GM21717 (cell line): ENCODE results near the gene SMIM10L2A.
"Not testable (repeated sequence)": the region's sequence is repeated elsewhere in the genome, so short reads cannot be mapped to it uniquely, and the experiment has no call there.

Experiments
- ATAC-seq: cut with Tn5 transposase; IDR thresholded peaks from one replicate; pipeline ENCODE4 v1.9.1; 2021; ENCODE audit warnings: mild to moderate bottlenecking, moderate library complexity; ENCODE audit not compliant: unreplicated experiment

Gene SMIM10L2A

DNA sequence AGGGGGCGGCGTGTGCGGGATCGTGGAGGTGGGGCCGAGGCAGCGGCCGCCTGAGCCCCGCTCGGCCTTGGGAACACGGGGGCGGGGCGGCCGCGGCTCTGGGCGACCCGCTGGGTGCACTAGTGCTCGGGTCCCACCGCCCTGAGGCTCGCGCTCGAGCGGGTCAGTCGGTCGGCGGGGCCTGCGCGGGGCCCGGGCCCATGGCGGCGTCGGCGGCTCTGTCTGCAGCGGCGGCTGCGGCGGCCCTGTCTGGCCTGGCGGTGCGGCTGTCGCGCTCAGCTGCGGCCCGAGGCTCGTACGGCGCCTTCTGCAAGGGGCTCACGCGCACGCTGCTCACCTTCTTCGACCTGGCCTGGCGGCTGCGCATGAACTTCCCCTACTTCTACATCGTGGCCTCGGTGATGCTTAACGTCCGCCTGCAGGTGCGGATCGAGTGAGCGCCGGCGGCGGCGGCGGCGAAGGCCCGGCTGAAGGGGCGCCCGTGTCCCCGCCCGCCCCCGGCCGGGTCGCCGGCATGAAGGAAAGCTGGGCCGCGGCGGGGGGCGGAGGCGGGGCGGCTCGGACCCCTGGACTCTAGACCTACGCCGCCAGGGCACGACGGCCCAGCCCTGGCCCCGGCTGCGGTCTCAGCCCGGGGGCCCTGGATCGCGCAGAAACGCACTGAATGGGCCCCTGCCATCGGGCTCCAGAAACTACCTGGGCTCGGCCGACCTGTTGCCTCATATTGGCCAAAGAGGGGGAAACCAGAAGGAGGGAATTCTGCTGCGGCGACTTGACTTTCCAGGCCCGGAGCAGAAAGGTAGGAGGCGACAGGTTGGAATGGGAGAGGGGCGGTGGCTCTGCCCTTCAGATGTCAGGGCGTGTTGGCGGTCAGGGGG, at the start of gene SMIM10L2A:
Gene SMIM10L2A, plus strand, starts transcription at position 13 of the 878 bp plus-strand sequence. Its CDS starts 188 bp downstream, at position 201.
- ATAC-seq: peak; percentile 43

DNA sequence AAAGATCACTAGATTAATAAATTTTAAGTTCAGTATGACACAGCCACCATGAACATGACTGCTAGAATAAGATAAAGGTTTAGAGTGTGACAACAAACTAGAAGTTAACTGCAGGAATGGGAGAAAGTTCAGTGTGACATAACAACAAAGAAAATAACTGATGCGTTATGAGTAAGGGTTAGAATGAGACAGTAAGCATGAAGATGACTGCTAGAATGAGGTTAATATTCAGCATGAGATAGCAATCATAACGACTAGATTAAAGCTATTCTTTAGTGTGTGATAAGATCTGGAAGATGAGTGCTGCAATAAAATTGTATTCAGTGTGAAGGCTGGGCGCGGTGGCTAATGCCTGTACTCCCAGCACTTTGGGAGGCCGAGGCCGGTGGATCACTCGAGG, 48.4 kb upstream of the SMIM10L2A start:
- ATAC-seq: no peak

DNA sequence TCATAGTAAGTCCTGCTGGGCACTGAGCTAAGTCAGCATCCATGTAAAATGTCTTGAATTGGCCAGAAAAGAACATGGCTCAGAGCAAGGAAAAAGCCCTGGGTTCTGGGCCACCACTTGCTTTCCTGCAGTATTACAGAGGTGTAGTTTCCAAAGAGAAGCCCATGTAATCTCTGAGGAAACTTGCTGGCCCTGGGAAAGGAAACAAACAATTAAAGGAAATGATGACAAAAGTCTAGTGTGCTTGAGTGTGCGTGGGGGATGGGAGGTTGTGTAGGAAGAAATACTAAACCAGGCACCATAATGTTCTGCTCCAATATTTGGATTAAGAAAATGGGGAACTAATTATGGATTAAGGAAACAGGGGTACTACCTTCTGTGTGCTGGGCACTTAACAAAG, 39.5 kb upstream of the SMIM10L2A start:
- no peak for ATAC-seq

DNA sequence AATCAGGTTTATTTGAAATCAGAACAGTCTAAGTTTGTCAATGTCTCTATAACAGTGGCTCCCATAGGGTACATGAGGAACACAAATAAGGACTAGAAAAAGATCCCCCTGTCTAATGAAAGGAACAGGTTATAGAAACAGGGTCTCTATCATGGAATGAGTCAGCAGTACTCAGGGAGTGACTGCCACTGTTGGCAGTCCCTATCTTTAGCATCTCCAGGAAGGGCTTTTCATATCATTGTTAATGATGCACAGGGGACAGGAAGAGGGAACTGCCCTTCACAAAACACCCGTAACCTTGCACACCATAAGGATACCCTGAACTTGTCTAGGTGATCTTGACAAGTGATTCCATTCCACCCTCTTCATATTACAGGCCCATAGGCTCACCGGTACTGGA, 38.5 kb upstream of the SMIM10L2A start:
- ATAC-seq: no peak

DNA sequence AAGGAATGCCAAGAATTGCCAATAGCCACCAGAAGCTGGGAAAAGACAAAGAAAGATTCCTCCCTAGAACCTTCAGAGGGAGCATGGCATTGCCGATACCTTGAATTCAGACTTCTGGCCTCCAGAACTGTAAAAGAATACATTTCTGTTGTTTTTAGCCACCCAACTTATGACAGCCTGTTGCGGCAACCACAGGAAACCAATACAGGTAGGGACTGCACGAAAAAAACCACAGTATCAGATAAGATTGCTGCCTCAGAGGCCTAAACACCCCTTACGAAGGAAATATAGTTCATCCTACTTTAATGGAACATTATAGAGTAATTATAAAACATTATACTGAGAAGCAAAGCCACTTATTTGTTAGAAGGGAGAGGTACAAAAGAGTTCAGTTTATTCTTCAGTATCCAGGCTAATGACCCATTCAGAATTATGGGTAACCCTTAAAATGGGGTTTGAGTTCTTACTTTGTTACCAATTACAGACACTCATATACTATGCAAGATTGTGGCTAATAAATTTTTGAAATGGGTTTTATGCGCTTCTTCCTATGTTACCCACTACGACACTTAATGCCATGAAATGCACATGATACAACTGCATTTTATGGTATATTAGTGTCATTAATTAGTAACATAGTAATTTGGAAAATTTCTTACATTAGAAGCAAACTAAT, 37.4 kb upstream of the SMIM10L2A start:
- no peak for ATAC-seq

DNA sequence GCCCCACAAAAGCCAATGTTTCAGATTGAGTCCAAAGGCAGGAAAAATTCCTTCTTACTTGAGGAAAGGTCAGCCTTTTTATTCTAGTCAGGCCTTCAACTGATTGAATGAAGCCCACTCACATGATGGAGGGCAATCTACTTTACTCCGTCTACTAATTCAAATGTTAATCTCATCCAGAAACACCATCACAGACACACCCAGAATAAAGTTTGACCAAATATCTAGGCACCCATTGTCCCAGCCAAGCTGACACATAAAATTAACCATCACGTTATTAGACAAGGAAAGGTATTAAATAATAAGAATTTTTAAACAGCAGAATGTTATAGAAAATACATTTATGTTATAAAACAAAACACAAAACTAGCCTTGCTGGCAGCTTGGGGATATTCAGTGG, 32.9 kb upstream of the SMIM10L2A start:
- no peak for ATAC-seq

DNA sequence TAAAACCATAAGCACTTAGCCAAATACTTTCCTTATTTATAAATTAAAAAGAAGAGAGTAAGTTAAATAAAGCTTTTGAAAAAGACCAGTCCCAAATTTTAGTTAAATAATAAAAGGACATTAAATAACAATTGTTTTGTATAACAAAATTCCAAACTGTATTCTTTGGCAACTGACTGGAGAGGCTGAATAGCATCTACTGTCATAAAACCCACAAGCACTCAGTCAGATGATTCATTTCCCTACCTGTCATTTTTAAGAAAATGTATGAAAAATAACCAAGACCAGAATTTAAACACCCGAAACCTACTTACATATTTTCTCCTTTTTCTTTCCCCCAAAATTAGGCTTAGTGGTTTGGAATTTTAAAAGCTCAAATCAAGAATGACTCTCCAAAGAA, 32.5 kb upstream of the SMIM10L2A start:
- no peak for ATAC-seq

DNA sequence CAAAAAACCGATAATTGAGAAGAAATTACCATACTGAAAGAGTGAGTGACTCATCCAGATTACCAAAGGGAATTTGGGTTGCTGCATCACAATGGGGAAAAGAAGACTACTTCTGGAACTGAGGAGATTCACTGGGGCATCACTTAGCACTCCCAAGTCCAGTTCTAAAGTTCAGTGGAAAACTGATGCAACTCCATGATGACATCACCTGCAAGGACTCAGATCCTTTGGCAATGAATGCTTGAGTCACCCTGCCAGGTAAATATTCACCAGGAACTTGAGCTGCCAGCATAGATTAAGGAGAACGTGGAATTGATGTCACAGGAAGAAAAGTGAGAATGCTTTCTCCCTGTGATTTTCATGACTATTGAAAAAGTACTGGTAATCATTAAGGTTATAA, 32.0 kb upstream of the SMIM10L2A start:
- ATAC-seq: no peak

DNA sequence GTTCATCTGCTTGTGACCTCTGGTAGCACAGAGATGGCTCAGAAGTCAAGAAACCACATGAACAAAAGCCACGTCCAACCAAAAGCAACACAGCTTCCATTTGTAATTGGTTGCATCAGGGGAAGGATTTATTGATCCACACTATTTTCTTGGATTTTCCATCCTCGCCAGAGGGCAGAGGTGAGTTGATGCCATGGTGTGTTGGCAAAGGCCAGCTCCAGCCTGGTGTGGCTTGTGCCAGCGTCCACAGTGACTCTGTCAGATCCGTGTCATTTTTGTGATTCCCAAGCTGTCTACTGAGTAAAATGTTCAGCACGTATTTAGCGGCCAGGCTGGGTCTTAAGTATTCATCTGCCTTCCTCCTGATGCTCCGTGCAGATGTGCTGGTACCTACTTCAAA, 30.0 kb upstream of the SMIM10L2A start:
- no peak for ATAC-seq

DNA sequence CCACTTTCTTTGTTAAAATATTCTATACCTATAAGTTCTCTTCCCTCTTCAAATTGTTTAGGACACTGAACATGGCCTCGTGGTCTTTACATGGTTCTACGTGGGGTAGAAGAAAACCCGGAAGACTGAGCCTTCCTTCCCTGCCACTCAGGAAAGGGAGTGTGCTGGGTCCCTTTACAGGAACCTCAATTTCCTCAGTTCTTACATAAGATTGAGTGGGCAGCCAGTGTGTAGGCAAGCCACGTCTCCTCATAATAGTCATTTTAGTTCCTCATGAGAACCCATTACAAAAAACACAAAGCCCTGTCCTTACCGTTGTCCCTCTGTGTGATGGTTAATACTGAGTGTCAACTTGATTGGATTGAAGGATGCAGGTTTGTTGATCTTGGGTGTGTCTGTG, 28.7 kb upstream of the SMIM10L2A start:
- no peak for ATAC-seq

DNA sequence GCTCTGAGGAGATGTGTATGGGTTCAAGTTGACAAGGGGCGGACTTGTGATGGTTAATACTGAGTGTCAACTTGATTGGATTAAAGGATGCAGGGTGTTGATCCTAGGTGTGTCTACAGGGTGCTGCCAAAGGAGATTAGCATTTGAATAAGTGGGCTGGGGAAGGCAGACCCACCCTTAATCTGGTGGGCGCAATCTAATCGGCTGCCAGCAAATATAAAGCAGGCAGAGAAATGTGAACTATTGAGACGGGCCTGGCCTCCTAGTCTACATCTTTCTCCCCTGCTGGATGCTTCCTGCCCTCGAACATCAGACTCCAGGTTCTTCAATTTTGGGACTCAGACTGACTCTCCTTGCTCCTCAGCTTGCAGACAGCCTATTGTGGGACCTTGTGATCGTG, 26.7 kb upstream of the SMIM10L2A start:
- no peak for ATAC-seq

DNA sequence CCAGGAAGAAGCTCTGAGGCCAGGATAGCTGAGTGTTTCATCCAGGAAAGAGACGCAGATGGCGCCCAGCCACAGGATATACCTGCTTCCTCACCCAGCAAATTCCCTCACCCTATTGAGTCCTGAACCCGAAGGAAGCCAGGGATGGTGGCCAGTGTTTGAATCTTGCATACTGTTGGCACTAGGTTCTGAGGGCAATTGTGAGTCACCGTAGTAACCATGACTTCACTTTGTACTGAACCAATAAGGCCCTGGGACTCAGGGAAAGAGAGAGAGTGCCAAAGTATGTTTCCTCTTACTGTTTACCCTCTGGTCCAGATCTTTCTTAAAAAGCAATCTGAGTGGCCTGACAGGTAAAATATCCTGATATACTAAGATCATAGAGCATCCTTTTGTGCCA, 25.6 kb upstream of the SMIM10L2A start:
- ATAC-seq: no peak

DNA sequence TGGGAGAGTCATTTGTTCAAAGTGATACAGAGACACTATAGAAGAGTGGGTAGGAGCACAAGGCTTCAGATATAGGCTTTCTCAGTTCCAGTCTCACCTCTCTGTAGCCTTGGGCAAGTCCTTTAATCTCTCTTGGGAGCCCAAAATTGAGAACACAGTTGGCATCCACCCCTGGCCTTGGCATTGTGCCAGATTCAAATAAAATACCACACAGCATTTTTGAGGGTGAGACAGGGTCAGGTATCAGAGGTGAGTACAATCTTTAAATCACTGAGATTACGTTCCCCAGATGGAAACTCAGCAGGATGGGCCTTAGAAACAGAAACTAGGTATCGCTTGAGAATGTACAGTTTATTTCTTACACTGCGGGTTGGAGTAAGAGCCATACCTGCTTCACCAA, 25.2 kb upstream of the SMIM10L2A start:
- no peak for ATAC-seq

DNA sequence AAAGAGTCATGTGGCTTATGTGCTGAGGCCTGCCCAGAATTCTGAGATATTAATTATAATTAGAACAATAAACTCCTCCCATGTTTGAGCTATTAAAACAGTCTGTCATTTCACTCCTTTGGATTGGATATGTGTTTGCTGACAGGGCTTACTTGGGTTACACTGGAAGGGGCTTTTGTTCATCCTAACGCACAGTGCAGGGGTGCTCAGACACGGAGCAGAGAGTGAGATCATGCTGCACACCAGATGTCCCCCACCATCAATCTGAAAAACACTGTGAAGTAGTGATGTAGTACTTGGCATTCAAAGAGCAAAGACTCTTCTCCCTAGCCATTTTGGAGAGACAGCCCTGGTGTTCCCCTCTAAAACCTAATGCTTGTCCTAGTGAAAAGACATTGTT, 24.1 kb upstream of the SMIM10L2A start:
- ATAC-seq: no peak

DNA sequence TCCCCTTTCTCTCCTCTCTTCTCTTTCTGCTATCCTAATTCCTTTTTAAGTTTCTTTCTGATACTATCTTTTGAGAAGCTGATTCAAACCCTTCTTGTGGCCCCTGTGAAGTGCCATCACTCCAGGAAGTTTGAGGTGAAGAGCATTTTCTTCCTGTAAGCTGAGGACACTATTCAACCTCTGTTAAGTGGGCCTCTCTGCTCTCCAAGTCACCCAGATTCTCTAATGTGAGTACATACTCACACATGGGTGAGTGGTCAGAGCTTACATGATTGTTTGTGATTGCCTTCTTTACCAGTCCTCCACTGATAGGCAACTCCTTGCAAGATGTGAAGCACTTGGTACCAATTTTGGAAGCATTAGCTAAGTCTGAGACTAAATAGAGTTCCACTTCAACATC, 18.4 kb upstream of the SMIM10L2A start:
- no peak for ATAC-seq

DNA sequence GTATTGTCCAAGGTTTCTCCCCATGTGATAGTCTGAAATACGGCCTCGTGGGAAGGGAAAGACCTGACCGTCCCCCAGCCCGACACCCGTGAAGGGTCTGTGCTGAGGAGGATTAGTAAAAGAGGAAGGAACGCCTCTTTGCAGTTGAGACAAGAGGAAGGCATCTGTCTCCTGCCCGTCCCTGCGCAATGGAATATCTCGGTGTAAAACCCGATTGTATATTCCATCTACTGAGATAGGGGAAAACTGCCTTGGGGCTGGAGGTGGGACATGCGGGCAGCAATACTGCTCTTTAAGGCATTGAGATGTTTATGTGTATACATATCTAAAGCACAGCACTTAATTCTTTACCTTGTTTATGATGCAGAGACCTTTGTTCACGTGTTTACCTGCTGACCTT, 15.3 kb upstream of the SMIM10L2A start:
- ATAC-seq: not testable (repeated sequence)

DNA sequence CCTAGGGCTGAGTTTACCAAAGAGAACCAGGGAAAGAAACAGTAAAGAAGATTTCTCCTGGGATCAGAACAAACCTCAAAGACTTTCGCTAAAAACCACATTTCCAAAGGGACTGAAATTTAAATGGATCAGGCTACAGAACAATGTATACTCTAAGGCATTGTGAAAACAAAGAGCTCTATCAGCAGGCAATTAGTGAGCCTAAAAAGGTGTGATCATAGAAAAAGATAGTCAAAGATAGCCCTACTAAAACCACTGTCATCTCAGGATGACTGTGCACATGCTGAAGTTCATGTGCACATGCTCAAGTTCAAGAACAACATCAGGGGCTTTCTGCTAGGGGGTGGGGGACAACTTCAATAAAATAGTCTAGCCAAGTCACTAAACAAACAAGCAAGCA, 12.9 kb upstream of the SMIM10L2A start:
- ATAC-seq: no peak

DNA sequence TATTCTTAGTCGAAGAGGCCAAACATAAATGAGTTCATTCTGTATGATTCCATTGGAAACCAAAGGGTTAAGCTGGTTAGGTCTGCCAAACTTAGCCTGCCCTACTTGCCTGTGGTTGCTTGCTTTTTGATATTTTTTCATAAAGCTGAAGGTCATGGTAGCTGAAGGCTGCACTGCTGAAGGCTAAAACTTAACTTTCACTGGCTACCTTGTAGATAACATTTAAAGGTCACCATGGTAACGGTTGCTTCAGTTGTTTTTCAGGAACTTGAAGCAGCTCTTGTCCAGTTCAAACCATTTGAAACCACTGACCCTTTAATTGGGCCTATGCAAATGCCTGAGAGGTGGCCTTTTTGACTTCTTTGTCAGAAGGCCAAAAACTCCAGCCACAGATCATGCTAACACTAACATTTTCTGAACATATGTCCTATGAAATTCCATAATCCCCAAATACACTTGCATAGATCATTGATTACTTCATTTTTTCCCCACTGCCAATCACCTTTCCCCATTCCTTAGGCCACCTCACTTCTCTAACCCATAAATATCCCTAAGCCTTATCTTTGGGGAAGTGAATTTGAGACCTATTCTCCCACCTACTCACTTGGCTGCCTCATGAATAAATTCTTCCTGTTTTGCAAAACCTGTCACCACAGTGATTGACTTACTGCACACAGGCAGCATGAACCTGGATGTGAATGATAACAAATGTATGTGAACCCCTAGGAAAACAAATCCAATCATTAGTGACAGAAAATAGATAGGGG, 10.7 kb upstream of the SMIM10L2A start:
- no peak for ATAC-seq

DNA sequence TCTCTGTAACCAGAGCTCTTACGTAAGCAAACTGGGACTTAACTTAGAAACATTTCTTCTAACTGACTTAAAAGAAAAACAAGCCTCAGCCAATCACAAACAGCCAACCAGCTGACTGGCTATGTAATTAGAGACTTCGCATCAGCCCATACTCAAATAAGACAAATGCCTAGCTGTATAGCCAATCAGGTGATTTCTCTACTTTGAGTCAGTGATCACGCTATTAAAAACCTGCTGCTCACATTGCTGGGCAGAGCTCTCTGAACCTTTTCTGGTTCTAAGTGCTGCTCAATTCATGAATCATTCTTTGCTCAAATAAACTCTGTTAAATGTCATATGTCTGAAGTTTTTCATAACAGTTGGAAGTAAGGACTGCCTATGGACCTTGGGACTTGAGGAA, 9.9 kb upstream of the SMIM10L2A start:
- ATAC-seq: no peak

DNA sequence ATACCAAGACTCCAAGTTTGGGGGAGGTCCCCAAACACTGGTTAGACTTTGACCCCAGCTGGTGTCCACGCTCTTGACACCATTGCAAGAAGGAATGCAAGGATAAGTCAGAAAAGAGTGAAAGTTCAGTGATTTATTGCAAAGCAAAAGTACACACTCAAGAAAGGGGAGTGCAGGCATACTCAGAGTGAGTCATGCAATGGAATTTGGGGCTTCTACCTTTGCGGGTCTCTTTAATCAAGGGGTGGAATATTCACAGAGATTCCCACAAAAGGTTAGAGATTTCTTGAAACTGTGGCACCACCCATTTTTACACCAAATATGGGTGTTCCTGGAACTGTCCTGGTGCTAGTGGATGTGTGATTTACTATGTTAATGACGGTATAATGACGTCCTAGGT, 5.2 kb upstream of the SMIM10L2A start:
- no peak for ATAC-seq

DNA sequence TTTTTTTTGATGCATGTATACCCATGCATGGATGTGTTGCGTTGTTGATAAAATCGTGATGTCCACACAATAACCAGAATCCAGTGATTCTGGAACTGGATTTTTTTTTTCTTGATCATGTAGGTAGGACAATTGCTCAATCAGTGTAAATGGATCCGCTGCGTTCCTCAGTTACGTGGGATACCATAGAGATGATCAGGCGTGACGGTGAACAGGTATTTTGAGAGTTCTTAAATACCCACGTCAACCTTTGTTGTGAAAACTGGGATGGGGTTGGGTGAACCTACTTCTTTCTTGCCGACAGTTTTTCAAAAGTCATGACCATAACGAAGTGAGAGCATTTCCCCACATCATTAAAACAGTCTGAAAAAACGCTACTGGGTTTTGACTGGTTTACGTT, 913 bp upstream of the SMIM10L2A start:
- no peak for ATAC-seq

DNA sequence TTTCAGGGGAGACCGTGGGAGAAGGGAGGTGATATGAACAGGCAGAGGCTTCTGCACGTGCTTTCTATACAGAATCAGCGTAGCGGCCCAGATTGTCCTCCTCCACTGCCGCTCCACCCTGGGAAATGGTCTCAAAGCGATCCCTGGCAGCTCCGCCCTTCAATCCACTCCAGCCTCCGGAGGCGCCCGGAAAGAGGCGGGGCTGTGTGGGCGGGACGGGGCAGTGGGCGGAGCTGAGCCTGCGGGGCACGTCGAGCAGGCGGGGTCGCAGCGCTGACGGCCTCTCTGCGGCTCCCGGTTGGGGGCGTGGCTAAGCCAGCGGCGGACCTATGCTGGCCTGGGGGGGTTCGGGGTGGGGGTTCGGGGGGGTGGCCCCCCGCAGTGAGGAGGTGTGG, 210 bp upstream of the SMIM10L2A start:
- peak; percentile 89 for ATAC-seq
